SH-SY5Y (cell line): Measurements from ENCODE around the gene MORN3.

Source experiments
- GATA2 ChIP-seq: IDR thresholded peaks from 2 replicates; pipeline ENCODE4 v1.6.1; 2011; ENCODE audit warnings: mild to moderate bottlenecking, low read depth, low read length
- GATA3 ChIP-seq: IDR thresholded peaks from 2 replicates; pipeline ENCODE4 v1.6.1; 2011; ENCODE audit warnings: low read depth, mild to moderate bottlenecking, low read length, moderate library complexity

Gene MORN3

GRCh38 chr12:121628037-121628436 lies 41.4 kb downstream of the MORN3 start:
- no peak for TF ChIP-seq GATA2
- TF ChIP-seq GATA3: no peak

DNA sequence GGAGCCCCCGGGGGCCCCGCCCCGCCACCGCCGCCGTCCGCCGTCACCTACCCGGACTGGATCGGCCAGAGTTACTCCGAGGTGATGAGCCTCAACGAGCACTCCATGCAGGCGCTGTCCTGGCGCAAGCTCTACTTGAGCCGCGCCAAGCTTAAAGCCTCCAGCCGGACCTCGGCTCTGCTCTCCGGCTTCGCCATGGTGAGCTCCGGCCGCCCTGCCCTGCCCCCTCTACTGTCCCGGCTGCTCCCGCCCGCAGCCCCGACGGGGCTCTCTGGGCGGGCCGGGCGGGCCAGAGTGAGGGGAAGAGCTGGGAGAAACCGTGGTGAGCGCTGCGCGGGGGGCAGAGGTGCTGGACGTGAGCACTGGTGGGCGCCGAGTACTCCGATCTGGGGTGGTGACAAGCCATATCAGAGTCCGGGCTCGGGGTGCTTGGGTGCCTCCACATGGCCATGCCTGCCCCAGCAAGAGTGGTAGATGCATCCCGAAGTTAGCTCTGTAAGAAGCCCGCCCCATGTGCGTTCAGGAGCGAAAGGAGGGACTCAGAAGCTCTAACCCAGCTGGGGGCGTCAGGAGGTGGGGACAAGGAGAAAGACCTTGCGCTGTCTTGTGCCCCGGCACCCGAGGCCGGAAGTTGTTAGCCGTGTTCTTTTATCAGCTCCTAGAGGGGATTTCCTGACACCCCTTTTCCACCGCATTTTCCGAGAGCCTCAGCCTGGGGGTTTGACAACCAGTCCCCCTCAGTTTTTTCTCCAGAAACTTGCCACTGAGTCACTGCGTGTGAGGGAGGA lies 42.4 kb downstream of the MORN3 start:
- TF ChIP-seq GATA3: no peak
- TF ChIP-seq GATA2: 0 out of 2 replicates have a peak, but pooled peaks have one; percentile 10

GRCh38 chr12:121626087-121626852 lies 43.2 kb downstream of the MORN3 start, which contains the start of gene ORAI1:
Gene ORAI1 (plus strand): TSS chr12:121626530.
- TF ChIP-seq GATA3 (no peak), GATA2 (no peak)

DNA sequence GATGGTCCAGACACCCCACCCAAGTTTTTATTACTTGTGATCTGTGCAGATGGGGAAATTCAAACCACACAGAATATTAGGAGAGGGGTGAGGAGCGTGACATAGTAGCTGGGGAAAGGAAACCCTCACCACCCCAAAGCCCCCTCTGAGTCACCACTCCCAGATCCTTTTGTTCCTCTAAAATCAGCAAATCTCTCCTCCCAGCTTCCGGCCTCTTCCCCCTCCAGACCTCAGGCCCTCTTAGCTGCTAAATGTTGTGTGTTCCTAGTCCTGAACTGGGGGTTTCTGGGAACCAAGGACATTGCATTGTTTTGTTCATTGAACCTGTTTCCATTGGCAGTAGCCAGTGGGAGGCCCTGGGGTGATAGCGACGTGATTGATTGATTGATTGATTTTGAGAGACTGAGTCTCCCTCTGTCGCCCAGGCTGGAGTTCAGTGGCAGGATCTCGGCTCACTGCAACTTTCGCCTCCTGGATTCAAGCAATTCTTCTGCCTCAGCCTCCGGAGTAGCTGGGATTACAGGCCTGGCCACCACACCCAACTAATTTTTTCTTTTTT lies 49.0 kb downstream of the MORN3 start:
- no peak for TF ChIP-seq GATA2
- no peak for TF ChIP-seq GATA3

DNA sequence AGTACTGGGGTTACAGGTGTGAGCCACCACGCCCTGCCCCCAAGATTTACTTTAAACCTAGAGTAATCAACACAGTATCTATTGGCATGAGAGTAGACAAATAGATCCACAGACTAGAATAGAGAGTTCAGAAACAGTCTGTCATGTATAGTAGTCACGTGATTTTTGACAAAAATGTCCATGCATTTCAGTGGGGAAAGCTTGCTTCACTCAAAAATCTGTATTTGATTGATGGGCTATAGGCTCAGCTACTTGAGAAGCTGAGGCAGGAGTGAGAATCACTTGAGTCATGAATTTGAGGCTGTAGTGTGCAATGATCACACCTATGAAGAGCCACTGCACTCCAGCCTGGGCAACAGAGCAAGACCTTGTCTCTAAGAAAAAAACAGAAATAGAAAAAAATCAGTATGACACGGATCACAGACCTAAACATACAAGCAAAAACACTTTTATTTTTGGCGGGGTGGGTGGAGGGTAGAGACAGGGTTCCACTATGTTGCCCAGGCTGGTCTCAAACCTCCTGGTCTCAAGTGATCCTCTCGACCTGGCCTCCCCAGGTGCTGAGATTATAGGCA lies 50.7 kb downstream of the MORN3 start:
- TF ChIP-seq GATA3 (no peak), GATA2 (no peak)

- TF ChIP-seq GATA2 (no peak), GATA3 (no peak)
Measured at GRCh38 chr12:121614872-121615467, 54.5 kb downstream of the MORN3 start.

- TF ChIP-seq GATA3 (no peak), GATA2 (no peak)
Measured at GRCh38 chr12:121613462-121613861, 56.0 kb downstream of the MORN3 start.

- no peak for TF ChIP-seq GATA2
- no peak for TF ChIP-seq GATA3
Measured at GRCh38 chr12:121611306-121611705, 58.1 kb downstream of the MORN3 start.

GRCh38 chr12:121610239-121611149 lies 59.0 kb downstream of the MORN3 start:
- no peak for TF ChIP-seq GATA2
- no peak for TF ChIP-seq GATA3

DNA sequence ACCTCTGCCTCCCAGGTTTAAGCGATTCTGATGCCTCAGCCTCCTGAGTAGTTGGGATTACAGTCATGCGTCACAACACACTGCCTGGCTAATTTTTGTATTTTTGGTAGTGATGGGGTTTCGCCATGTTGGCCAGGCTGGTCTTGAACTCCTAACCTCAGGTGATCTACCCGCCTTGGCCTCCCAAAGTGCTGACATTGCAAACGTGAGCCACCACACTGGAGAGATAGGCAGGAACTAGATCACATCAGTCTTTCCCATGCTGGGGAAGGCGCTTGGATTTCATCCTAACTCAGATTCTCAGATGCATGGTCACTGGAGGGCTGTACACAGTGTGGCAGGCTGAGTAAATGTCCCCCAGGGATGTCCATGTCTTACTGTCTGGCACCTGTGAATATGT lies 61.2 kb downstream of the MORN3 start:
- TF ChIP-seq GATA3 (no peak), GATA2 (no peak)

GRCh38 chr12:121603581-121603980 lies 65.9 kb downstream of the MORN3 start:
- TF ChIP-seq GATA2 (no peak), GATA3 (no peak)

- TF ChIP-seq GATA2: no peak
- no peak for TF ChIP-seq GATA3
Measured at GRCh38 chr12:121602766-121603165, 66.7 kb downstream of the MORN3 start.
